ENCODE data around the gene CYP2J2. TPM values are rescaled to one million over a fixed set of nuclear protein-coding genes. Genes with fewer than 3 reads are reported as not detected.
"Not testable (repeated sequence)": the region's sequence is repeated elsewhere in the genome, so short reads cannot be mapped to it uniquely, and the experiment has no call there.

The CYP2J2 gene
- total and polyA plus RNA-seq, 7 donors, result 1.4 to 55.7 (median 3.9) TPM

- Histone ChIP-seq H3K4me3 (no peak overlapping the region), H3K27ac (no peak overlapping the region), H3K4me1 (peaks cover 6% of the 10 kb centered on the region), H3K27me3 (ENCODE audit: insufficient read depth in 3 of 3, low read length in 2 of 3) (no peaks in the 10 kb centered on the region), H3K9me3 (peaks cover 7% of the 10 kb centered on the region), H3K36me3 (ENCODE audit: insufficient read depth in 1 of 2, low read depth in 1 of 2) (no peaks in the 10 kb centered on the region)
- intact Hi-C loops (cut with DNase I), result loop anchor here in 1 of 2 donors (5.0 kb wide), 1 partner anchor 712 kb away; no protein-coding TSS in a partner anchor
- ATAC-seq, result no peak
- no peak for DNase-seq
- WGBS, 3 donors, result 75 to 91% (median 84%) methylated on average over 2 of the region's 2 CpGs
- TF ChIP-seq CTCF (IDR thresholded peaks at IDR 0.05), result no peak
Measured at GRCh38 chr1:59919746-59920145, 6.8 kb downstream of the CYP2J2 start.

DNA sequence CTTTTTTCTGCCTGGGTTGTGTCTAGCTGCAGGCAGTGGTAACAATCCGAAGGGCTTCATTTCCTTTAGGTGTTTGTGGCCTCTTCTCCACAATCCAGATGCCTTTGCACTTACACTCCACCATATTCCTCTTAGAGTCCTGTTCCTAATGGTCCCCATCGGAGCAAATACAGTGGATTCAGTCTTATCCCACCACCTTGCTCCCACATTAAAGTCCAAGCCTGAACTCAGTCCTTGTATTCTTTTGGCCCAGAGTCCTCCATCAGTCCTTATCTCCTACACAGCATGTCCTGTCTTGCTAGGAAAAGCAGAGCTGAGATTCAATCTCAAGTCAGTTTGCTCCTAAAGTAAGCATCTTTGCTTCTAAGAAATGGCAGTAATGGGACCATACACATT, 8.8 kb downstream of the CYP2J2 start:
- DNase-seq, result no peak
- Histone ChIP-seq H3K4me1 (peaks cover 6% of the 10 kb centered on the region), H3K27me3 (ENCODE audit: insufficient read depth in 3 of 3, low read length in 2 of 3) (no peaks in the 10 kb centered on the region), H3K4me3 (no peak overlapping the region), H3K9me3 (no peaks in the 10 kb centered on the region), H3K27ac (no peak overlapping the region), H3K36me3 (ENCODE audit: insufficient read depth in 1 of 2, low read depth in 1 of 2) (peaks cover 0 to 7% of the 10 kb centered on the region in 2 donors)
- intact Hi-C loops (cut with DNase I), result no loop called here
- TF ChIP-seq CTCF (IDR thresholded peaks at IDR 0.05), result no peak
- 90 to 99% (median 90%) methylated on average over 2 of the region's 2 CpGs for WGBS, 3 donors
- ATAC-seq, result no peak

- WGBS, 3 donors, result 86 to 88% (median 87%) methylated on average over 10 of the region's 10 CpGs
- H3K27me3 ChIP-seq (ENCODE audit: insufficient read depth in 3 of 3, low read length in 2 of 3), result no peaks in the 10 kb centered on the region
- H3K36me3 ChIP-seq (ENCODE audit: insufficient read depth in 1 of 2, low read depth in 1 of 2), result peaks cover 0 to 10% of the 10 kb centered on the region in 2 donors
- no peak for TF ChIP-seq CTCF (IDR thresholded peaks at IDR 0.05)
- ATAC-seq, result no peak
- no peak overlapping the region for H3K27ac ChIP-seq
- no peak for DNase-seq
- H3K4me3 ChIP-seq, result no peak overlapping the region
- peaks cover 6% of the 10 kb centered on the region for H3K4me1 ChIP-seq
- no peaks in the 10 kb centered on the region for H3K9me3 ChIP-seq
- intact Hi-C loops (cut with DNase I), result no loop called here
Measured at GRCh38 chr1:59917026-59917784, 9.4 kb downstream of the CYP2J2 start.

DNA sequence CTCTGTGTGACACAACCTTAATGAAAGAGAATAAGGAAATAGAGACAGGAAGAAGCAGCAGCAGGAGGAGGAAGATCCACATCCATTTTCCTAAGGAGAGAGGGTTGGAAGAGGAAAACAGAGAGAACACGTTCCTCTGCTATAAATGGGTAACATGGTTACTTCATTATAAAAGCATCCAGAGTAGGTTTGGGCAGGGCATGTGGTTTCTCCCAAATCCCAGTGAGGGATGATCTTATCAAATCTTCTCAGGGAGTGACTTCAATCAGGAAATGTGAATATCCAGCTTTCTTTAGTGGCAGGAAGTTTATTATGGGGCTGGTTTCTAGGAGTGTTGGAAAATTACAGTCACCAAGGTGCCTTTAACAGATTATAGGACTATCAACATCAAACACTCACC, 11.1 kb downstream of the CYP2J2 start:
- peaks cover under 1% of the 10 kb centered on the region for H3K4me1 ChIP-seq
- no peaks in the 10 kb centered on the region for H3K27me3 ChIP-seq (ENCODE audit: insufficient read depth in 3 of 3, low read length in 2 of 3)
- no peaks in the 10 kb centered on the region for H3K9me3 ChIP-seq
- TF ChIP-seq CTCF (IDR thresholded peaks at IDR 0.05), result no peak
- ATAC-seq (no peak), DNase-seq (no peak)
- H3K36me3 ChIP-seq (ENCODE audit: insufficient read depth in 1 of 2, low read depth in 1 of 2), result peaks cover 0 to 14% of the 10 kb centered on the region in 2 donors
- intact Hi-C loops (cut with DNase I), result no loop called here
- 8 to 30% (median 26%) methylated on average over 1 of the region's 1 CpG for WGBS, 3 donors
- no peak overlapping the region for H3K27ac ChIP-seq
- H3K4me3 ChIP-seq, result no peak overlapping the region

DNA sequence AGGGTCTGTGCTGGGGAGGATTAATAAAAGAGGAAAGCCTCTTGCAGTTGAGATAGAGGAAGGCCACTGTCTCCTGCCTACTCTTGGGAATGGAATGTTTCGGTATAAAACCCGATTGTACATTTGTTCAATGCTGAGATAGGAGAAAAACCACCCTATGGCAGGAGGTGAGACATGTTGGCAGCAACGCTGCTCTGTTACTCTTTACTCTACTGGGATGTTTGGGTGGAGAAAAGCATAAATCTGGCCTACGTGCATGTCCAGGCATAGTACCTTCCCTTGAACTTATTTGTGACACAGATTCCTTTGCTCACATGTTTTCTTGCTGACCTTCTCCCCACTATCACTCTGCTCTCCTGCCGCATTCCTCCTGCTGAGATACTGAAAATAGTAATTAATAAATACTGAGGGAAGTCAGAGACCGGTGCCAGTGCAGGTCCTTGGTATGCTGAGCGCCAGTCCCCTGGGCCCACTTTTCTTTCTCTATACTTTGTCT, 11.7 kb downstream of the CYP2J2 start:
- 84 to 89% (median 86%) methylated on average over 7 of the region's 7 CpGs for WGBS, 3 donors
- H3K4me3 ChIP-seq; H3K9me3 ChIP-seq; ATAC-seq; H3K27ac ChIP-seq; intact Hi-C loops (cut with DNase I); DNase-seq; H3K4me1 ChIP-seq; H3K27me3 ChIP-seq (ENCODE audit: insufficient read depth in 3 of 3, low read length in 2 of 3): not testable (repeated sequence)
- peaks cover 0 to 17% of the 10 kb centered on the region in 2 donors for H3K36me3 ChIP-seq (ENCODE audit: insufficient read depth in 1 of 2, low read depth in 1 of 2)

Data from psoas muscle (tissue), 8 donors.